ENCODE data around the gene NDOR1.

Gene NDOR1

GRCh38 chr9:137221506-137222111 is 16.1 kb downstream of the NDOR1 start:
- DNase-seq, result no peak

DNA sequence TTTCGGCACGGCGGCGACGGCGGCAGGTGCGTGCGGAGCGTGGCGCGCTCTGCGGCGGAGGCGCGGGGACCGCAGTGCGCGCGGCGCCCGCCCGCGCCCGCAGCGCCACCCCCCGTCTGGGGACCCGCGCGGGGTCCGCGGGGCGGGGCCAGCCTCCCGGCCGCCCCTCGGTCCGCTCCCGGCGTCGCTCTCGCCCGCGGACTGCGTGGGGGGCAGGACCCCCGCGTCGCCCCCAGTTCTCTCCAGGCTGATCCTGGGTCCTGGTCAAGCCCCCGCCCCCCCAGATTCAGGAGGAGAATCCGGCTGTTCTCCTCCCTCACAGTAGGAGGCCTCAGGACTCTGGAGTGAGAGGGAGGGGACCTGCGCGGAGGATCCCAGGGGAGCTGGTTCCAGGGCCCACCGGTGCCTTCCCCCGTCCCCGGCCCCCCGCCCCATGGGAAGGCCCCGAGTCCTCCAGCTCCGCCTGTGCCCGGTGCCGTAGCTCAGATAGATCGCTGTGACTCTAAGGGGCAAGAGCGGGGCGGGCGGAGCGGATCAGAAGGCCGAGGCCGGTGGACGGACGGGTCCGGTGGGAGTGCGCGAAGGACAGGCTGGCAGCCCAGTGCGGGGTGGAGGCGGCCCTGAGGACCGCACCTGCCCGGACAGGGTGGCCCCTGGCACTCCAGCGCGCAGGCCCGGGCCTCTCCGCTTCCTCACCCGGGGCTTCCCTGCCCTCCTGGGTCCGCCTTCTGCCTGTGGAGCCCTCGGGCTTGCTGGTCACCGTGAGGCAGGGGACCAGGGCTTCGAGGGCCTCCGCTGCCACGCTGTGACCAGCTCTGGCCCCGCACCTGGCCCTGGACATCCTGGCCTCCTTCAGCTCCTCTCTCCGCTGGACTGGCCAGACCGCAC is 16.9 kb downstream of the NDOR1 start, which contains the start of gene RNF208:
Gene RNF208 (minus strand): TSS at position 51 of the 888 bp plus-strand sequence. CDS start 1,028 bp downstream, outside the sequence.
- no peak for DNase-seq

- peak; percentile 98 for DNase-seq
Observed at GRCh38 chr9:137223078-137223970, 17.8 kb downstream of the NDOR1 start.

DNA sequence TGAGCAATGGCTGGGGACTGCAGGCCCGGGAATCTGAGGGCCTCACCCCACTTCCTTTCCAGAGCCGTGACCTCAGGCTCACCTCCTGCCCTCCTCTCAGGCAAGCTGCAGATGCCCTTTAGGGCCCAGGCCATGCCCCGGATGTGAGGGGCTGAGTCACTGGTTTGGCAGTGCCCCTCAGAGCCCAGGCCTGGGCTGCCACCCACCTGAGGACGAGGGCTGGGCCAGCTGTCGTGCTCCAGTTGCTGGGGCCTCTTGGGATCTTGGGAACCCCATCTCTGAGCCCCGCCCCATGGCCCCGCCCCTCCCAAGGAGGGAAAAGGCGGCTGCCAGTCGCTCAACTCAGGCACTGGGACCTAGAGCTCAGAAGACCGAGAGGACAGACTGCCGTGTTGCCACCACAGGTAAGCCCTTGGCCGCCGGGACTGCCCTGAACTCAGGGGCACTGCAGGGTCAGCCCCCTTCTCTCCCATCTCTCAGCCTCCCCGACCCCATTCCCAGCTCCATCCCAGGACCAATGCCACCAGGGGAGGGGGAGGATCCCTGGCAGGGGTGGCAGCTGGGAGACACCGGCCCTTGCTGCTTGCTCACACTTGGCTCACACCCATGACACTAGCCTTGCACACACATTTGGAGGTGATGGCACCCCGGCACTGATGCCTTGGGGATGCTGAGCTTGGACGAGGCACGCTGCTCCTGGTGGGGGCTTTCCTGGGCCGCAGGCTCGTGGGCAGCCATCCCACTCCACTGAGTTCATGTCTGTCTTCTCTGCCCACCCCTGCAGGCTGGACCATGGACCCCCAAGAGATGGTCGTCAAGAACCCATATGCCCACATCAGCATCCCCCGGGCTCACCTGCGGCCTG is 19.6 kb downstream of the NDOR1 start, which contains the start of gene CYSRT1:
Gene CYSRT1 (plus strand): TSS at position 345 of the 865 bp plus-strand sequence. CDS start 448 bp downstream, at position 793.
- no peak for DNase-seq

- no peak for DNase-seq
Observed at GRCh38 chr9:137225699-137226331, 20.3 kb downstream of the NDOR1 start.

DNA sequence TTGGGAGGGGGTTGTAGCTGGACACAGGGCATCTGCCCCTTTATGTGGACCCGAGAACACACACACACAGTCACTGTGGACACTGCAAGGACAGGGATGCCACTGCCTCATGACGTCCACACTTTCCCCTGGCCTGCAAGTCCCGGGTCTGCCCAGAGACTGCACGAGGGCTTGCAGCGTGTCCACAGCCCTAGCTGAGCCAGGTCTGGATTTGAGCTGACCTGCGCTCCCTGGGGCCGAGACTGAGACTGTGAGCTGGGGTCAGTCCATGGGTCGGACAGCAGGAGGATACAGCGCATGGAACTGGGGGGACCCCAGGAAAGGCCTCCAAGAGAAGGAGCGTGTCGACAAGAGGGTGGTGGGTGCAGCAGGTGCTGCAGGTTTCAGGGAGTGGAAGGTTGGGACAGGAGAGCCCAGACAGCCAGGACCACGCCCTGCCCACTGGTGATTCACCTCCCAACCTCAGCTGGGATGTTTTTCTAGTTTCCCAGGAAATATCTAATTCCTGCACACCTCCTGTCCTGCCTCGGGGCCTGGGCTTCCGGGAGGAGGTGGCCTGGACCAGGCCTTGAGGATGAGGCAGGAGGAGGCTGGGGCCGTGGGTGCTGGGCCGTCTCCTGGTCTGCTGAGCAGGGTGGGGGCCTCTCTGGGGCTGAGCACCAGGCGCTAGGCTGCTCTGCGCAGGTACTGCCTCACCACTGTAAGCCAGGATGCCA is 21.0 kb downstream of the NDOR1 start:
- DNase-seq, result no peak

DNA sequence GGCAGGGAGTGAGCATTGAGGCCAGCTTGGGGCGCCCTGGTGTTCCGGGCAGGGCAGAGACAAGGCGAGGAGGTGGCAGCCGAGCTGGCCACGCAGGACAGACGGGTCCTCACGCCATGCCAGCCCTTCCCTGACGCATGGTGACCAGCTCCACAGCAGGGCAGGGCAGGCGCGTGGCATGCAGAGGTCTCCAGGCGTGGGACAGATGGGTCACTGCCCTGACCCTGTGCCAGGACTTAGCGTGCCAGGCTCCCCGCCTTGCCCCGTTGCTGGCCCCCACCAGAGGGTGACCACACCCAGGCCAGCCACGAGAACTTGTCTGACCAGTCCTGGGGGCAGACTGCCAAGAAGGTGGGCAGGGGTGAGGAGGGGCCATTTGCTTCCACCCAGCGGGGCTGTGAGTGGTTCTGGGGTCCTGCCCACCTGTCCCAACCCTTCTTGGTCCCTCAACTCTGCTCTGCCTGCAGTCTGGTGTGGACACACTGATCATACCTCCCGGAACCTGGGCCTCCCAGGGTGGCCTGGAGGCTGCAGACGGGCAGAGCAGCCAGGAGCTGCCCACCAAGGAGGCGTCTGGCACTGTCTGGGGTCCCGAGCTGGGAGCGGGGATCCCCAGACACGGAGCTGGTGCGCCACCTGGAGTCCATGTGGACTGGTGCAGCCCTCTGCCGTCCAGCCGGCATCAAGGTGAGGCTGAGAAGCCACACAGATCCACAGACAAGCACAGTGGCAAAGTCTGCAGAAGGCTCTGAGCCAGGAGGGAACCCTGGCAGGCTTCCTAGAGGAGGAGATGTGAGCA is 21.8 kb downstream of the NDOR1 start, which contains the start of gene RNF224:
Gene RNF224 (plus strand): TSS at position 449 of the 799 bp plus-strand sequence. CDS start 834 bp downstream, outside the sequence.
- peak; percentile 79 for DNase-seq

DNA sequence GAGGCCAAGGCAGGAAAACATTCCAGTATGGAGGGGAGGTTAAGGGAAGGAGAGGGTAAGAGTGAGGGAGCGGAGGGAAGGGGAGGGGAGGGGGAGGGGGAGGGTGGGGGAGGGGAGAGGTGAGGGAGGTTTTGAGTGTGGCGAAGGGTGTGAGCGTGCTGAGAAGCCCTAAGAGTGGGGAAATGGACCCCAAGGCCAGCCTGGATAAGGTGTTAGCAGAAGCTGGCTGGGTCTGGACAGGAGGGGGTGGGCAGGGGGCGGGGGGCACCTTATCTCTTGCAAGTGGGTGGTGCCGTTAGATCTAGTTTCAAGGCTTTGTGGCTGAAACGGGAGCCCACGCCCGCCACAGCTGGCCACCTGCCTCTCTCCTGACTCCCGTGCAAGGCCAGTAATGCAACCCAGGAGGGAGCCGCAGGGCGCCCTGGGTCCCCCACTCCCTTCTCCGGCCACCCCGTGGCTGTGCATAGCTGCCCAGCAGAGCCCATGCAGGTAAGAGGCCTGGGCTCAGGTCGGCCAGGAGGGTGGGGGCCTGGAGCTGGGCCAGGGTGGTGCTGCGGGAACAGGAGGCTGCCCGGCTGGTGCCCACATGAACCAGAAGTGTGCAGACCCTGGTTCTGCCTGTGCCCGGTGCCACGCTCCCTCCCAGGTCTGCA is 22.5 kb downstream of the NDOR1 start:
- DNase-seq, result no peak

GRCh38 chr9:137228506-137228967 is 23.0 kb downstream of the NDOR1 start:
- DNase-seq, result no peak

GRCh38 chr9:137228968-137229896 is 23.7 kb downstream of the NDOR1 start:
- no peak for DNase-seq

DNA sequence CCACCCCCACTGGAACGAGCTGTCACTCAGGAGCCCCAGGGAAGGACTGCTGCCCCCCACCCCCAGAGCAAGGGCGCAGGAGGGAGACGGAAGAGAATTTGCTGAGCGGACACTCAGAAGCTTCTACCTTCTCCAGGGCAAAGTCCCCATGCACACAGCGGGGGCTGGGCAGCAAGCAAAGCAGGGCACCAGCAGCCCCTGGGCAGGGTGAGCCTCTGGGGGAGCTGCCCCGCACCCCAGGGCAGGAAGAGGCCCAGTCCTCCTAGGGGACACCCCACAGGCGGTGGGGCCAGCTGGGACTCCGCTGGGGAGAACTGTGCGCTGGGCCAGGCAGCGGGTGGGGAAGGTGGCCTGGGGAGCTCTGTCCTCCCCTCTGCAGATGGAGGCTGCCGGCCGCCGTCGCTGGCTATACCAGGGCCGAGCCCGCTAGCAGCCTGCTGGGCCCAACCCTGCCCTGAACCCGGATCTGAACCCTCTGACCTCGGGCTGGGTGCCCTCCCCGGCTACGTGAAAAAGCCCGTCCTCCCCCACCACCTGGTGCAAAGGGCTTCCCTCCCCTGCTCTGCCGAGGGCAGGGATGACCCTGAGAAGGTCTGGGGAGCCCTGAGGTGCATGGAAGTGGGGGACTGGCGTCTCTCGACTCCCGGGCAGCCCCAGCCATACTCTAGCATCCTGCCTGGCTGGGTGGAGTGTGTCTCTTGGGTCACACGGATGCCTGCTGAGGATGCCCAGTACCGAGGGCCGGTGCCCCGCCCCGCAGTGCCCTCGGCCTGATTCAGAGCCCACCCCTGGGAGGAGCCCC is 24.6 kb downstream of the NDOR1 start:
- DNase-seq, result no peak

DNA sequence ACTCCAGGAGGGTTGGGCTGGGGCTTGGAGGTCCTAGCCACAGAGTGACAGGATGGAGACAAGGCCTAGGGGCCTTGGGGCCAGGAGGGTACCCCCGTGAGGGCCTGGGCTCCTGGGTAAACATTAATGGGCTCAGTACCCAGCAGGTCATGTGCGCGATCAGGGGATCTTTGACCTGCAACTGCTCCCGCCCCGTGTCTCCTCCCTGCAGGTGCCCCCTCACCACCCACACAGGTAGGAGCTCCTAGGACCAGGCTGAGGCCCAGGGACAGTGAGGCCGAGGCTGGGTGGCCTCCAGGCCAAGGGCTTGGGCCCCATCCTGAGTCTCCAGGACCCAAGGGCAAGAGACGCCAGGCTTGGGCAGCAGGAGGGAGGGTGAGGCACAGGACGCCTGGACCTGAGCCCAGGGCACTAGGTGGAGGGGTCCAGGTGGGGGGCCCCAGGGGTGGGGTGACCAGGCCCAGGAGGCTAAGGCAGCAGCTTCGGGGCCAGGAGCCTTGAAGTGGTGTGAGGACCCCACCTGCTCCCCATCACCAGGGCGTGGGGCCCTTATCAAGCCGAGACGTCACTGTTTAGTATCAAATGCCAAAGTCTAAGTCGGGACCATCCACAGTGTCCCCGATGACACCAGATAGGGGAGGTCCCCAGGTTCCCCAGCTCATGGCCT is 25.3 kb downstream of the NDOR1 start, which contains the start of gene SLC34A3:
Gene SLC34A3 (plus strand): TSS at position 197 of the 667 bp plus-strand sequence. CDS start 802 bp downstream, outside the sequence.
- no peak for DNase-seq

- DNase-seq, result no peak
Observed at GRCh38 chr9:137231372-137232039, 26.0 kb downstream of the NDOR1 start.

- DNase-seq, result no peak
Observed at GRCh38 chr9:137232101-137232500, 26.6 kb downstream of the NDOR1 start.

GRCh38 chr9:137232510-137232909 is 27.0 kb downstream of the NDOR1 start:
- no peak for DNase-seq

Data from femur (tissue), 1 donor.